Fibroblast of mammary gland (primary cell): Measurements from ENCODE around the gene BET1L.
"Not testable (repeated sequence)": the region's sequence is repeated elsewhere in the genome, so short reads cannot be mapped to it uniquely, and the experiment has no call there.

Experiments
- DNase-seq: peaks from one replicate; pipeline ENCODE4 v3.0.0-alpha.2; 2010; ENCODE audit warnings: low read depth
- H3K4me3 ChIP-seq: 2 replicates; pipeline ENCODE4 v1.5.1; 2011; ENCODE audit warnings: low read depth, mild to moderate bottlenecking, low read length, moderate library complexity; ENCODE audit not compliant: control insufficient read depth
- CTCF ChIP-seq: conservative IDR thresholded peaks from 2 replicates; pipeline ENCODE4 v1.5.1; 2011; ENCODE audit warnings: low read depth, low read length, inconsistent platforms; ENCODE audit not compliant: control insufficient read depth, insufficient read depth

The BET1L gene

GRCh38 chr11:221539-221938 is 14.3 kb upstream of the BET1L start:
- DNase-seq, result no peak
- TF ChIP-seq CTCF, result no peak
- no peak overlapping the region for H3K4me3 ChIP-seq

DNA sequence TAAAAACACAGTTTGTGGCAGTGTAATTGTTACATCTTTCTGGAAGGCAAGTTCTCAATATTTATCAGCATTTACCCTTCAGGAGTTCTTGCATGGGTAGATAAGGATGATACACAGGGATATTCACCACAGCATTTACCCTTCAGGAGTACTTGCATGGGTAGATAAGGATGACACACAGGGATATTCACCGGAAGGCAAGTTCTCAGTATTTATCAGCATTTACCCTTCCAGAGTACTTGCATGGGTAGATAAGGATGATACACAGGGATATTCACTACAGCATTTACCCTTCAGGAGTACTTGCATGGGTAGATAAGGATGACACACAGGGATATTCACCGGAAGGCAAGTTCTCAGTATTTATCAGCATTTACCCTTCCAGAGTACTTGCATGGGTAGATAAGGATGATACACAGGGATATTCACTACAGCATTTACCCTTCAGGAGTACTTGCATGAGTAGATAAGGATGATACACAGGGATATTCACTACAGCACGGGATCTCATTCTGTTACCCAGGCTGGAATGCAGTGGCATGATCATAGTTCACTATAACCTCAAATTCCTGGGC is 13.5 kb upstream of the BET1L start:
- DNase-seq, H3K4me3 ChIP-seq: not testable (repeated sequence)

- H3K4me3 ChIP-seq, result no peak overlapping the region
- TF ChIP-seq CTCF, result no peak
- DNase-seq, result no peak
These were observed 11.8 kb upstream of the BET1L start for GRCh38 chr11:218815-219593.

DNA sequence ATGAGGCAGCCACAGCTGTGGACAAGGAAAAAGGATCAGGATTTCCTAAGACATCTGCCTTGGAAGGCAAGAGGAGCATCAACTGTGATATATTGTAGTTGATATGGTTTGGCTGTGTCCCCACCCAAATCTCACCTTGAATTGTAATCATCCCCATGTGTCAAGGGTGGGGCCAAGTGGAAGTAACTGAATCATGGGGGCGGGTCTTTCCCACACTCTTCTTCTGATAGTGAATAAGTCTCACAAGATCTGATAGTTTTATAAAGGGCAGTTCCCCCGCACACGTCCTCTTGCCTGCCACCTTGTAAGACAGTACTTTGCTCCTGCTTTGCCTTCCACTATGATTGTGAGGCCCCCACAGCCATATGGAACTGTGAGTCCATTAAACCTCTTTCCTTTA is 10.5 kb upstream of the BET1L start:
- DNase-seq, result no peak
- TF ChIP-seq CTCF, result no peak
- no peak overlapping the region for H3K4me3 ChIP-seq

DNA sequence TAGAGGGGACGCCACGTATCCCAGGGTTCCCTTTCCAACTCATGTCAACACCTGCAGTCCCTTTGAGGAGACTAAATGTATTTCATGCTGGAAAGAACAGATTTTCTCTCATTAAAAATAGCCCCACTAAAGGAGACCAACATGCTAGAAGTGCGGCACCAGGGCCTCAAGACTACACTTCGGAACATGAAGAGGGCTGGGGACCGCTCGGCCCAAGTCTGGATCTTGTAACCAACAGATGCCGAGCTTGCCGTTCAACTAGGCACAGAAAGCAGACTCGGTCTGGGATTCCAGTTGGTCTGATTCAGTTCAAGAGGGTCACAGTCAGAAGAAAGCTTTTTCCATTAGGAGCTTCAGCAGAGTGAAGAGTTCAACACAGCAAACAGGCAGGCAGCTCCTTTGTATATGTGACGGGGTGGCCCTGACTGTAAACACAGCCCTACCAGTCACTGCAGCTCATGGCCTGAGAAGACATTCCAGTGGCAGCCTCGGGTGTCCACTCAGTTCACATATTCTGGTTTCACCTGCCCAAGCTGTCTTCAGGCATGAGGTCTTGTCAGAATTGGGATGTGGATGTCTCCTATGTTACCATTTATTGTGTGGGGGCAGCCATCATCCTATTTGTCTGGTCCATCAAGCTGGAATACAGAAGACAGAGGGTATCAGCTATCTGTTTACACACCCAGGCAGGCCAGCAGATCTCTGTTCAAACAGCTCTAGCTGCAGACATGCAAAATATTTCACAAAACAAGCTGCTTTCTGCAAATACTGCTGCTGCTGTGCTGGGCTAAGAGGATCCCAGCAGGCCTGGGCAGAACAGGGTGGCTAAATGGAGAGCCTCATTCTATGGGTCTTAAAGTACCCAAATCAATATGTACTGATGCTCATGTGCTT is 9.1 kb upstream of the BET1L start:
- H3K4me3 ChIP-seq, result no peak overlapping the region
- no peak for DNase-seq

DNA sequence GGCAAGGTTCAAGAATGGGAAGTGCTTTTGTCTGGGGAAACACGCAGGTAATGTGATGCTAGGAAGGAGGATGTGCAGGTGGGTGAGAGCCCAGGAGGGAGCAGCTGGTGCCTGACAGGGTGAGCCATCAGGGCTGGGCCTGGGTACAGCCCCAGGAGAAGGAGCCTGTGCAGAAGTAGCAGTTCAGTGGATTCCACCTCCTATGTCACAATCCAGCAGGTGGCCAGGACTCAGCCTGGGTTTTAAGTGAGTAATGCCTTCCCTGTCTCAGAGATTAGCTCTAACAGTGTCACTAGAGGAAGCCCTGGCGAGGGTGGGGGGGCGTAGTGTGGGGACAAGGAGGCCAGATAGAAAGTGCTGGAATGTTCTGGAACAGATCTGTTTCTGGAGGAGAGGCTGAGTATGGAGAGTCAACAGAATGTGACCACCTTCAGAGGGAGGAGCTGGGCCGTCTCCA is 8.4 kb upstream of the BET1L start:
- H3K4me3 ChIP-seq, result no peak overlapping the region
- no peak for DNase-seq

More for the DNA sequence above, 9.1 kb upstream of the BET1L start:
- TF ChIP-seq CTCF, result no peak

More for the DNA sequence above, 8.4 kb upstream of the BET1L start:
- no peak for TF ChIP-seq CTCF
